Measurements from ENCODE around the gene AK3. TPM values are rescaled to one million over a fixed set of nuclear protein-coding genes. Genes with fewer than 3 reads are reported as not detected.

The AK3 gene
- polyA plus RNA-seq, 3 donors = 3.7 to 14.5 (median 13.8) TPM

GRCh38 chr9:4684820-4685219 lies 56.2 kb downstream of the AK3 start:
- H3K9me3 Mint-ChIP-seq = no peaks in the 10 kb centered on the region
- peaks cover 38% of the 10 kb centered on the region for H3K79me2 ChIP-seq (ENCODE audit: insufficient read depth, low read length)

GRCh38 chr9:4680750-4681149 lies 60.3 kb downstream of the AK3 start:
- H3K36me3 Mint-ChIP-seq = peaks cover 14 to 17% of the 10 kb centered on the region in 2 donors
- H3K4me1 Mint-ChIP-seq = peaks cover 3% of the 10 kb centered on the region
- Histone ChIP-seq H3K4me1 (ENCODE audit: control insufficient read depth in 1 of 2, insufficient read depth in 2 of 2, low read length in 2 of 2) (peaks cover 21 to 28% of the 10 kb centered on the region in 2 donors), H3K4me2 (replicated peaks; ENCODE audit: extremely low read depth, low read length, poor library complexity, severe bottlenecking) (peak overlapping the region; percentile 91), H3K36me3 (replicated peaks in 1 of 2; ENCODE audit: control insufficient read depth in 1 of 2, insufficient read depth in 2 of 2, low read length in 2 of 2) (peaks cover 12 to 13% of the 10 kb centered on the region in 2 donors), H3K9ac (ENCODE audit: insufficient read depth, low read length, poor library complexity, severe bottlenecking) (no peak overlapping the region), H2AFZ (ENCODE audit: insufficient read depth, low read depth, low read length, poor library complexity, severe bottlenecking) (peak overlapping the region; percentile 90), H3K27me3 (ENCODE audit: control insufficient read depth in 2 of 2, insufficient read depth in 2 of 2, low read length in 2 of 2) (no peaks in the 10 kb centered on the region), H3K27ac (ENCODE audit: low read depth in 1 of 2, low read length in 2 of 2) (peak overlapping the region in 1 of 2 donors; percentile 95), H3K4me3 (replicated peaks in 1 of 3; ENCODE audit: low read depth in 2 of 3, low read length in 3 of 3) (peak overlapping the region in 2 of 3 experiments; percentile 66 to 80), H3K9me3 (replicated peaks in 1 of 2; ENCODE audit: control insufficient read depth in 1 of 2, insufficient read depth in 1 of 2, low read length in 2 of 2) (no peaks in the 10 kb centered on the region), H3K79me2 (ENCODE audit: insufficient read depth, low read length) (peaks cover 35% of the 10 kb centered on the region), H4K20me1 (ENCODE audit: insufficient read depth, low read length) (no peaks in the 10 kb centered on the region)
- no peak overlapping the region for H3K4me3 Mint-ChIP-seq
- no peaks in the 10 kb centered on the region for H3K9me3 Mint-ChIP-seq
- no peak overlapping the region for H3K27ac Mint-ChIP-seq
- DNase-seq = peak; percentile 40 to 67 (median 62)
- H3K27me3 Mint-ChIP-seq (ENCODE audit: low read depth in 3 of 3) = peaks cover 0 to 4% (median 1%) of the 10 kb centered on the region in 3 donors
- intact Hi-C loops (cut with micrococcal nuclease) = loop anchor here in 1 of 2 donors (5.0 kb wide), 1 partner anchor 112 kb away; the partner anchor contains the start of gene RCL1
- no peak for TF ChIP-seq CTCF (IDR thresholded peaks at IDR 0.05)
- WGBS (ENCODE audit: insufficient coverage) = no CpG with 5 or more reads among the region's 2 CpGs

More at GRCh38 chr9:4684820-4685219, 56.2 kb downstream of the AK3 start:
- H3K4me3 Mint-ChIP-seq = no peak overlapping the region
- WGBS (ENCODE audit: insufficient coverage) = 95% methylated on average over 4 of the region's 4 CpGs
- H3K27me3 Mint-ChIP-seq (ENCODE audit: low read depth in 3 of 3) = no peaks in the 10 kb centered on the region
- Histone ChIP-seq H3K27me3 (ENCODE audit: control insufficient read depth in 2 of 2, insufficient read depth in 2 of 2, low read length in 2 of 2) (no peaks in the 10 kb centered on the region), H4K20me1 (ENCODE audit: insufficient read depth, low read length) (no peaks in the 10 kb centered on the region), H3K4me3 (replicated peaks in 1 of 3; ENCODE audit: low read depth in 2 of 3, low read length in 3 of 3) (no peak overlapping the region), H3K9me3 (replicated peaks in 1 of 2; ENCODE audit: control insufficient read depth in 1 of 2, insufficient read depth in 1 of 2, low read length in 2 of 2) (no peaks in the 10 kb centered on the region), H3K36me3 (replicated peaks in 1 of 2; ENCODE audit: control insufficient read depth in 1 of 2, insufficient read depth in 2 of 2, low read length in 2 of 2) (peaks cover 33 to 47% of the 10 kb centered on the region in 2 donors), H3K9ac (ENCODE audit: insufficient read depth, low read length, poor library complexity, severe bottlenecking) (no peak overlapping the region), H3K27ac (ENCODE audit: low read depth in 1 of 2, low read length in 2 of 2) (no peak overlapping the region), H2AFZ (ENCODE audit: insufficient read depth, low read depth, low read length, poor library complexity, severe bottlenecking) (no peak overlapping the region), H3K4me2 (replicated peaks; ENCODE audit: extremely low read depth, low read length, poor library complexity, severe bottlenecking) (no peak overlapping the region), H3K4me1 (ENCODE audit: control insufficient read depth in 1 of 2, insufficient read depth in 2 of 2, low read length in 2 of 2) (peaks cover 13 to 17% of the 10 kb centered on the region in 2 donors)
- H3K27ac Mint-ChIP-seq = peak overlapping the region in 1 of 7 donors; percentile 6
- peaks cover 3% of the 10 kb centered on the region for H3K4me1 Mint-ChIP-seq
- no peak for DNase-seq
- TF ChIP-seq CTCF (IDR thresholded peaks at IDR 0.05) = no peak
- intact Hi-C loops (cut with micrococcal nuclease) = loop anchor here in 1 of 2 donors (5.0 kb wide), 1 partner anchor 107 kb away; the partner anchor contains the start of gene RCL1
- peaks cover 30 to 46% of the 10 kb centered on the region in 2 donors for H3K36me3 Mint-ChIP-seq
